Osteocyte (in vitro differentiated cells): ENCODE measurements around the gene C6orf120. TPM values are rescaled to one million over a fixed set of nuclear protein-coding genes. Genes with fewer than 3 reads are reported as not detected.

ENCODE experiments used
- total RNA-seq: library from RNA; stranded (reverse); gene quantifications from 2 replicates; pipeline ENCODE4 v1.2.1, GENCODE V29; 2021

Gene C6orf120
- total RNA-seq, 1 donor from 2014 or later = 33.1 TPM

Other genes starting within 250 kb of the C6orf120 start
- 37.0 and 37.4 TPM in 2 replicates for gene WDR27, start 97 bp upstream of the C6orf120 start, total RNA-seq
- gene PHF10, start 22.4 kb downstream of the C6orf120 start, total RNA-seq = 50.6 and 50.8 TPM in 2 replicates
- 1.4 and 3.0 TPM in 2 replicates for gene DYNLT2, start 49.4 kb downstream of the C6orf120 start, total RNA-seq
- 34.6 and 39.9 TPM in 2 replicates for gene ERMARD, start 49.5 kb downstream of the C6orf120 start, total RNA-seq